ENCODE measurements around the gene CLRN1.

The CLRN1 gene

GRCh38 chr3:150926328-150926727 is 46.2 kb downstream of the CLRN1 start:
- H3K4me3 ChIP-seq (ENCODE audit: low read depth, low read length): no peak overlapping the region
- H3K36me3 ChIP-seq: no peaks in the 10 kb centered on the region
- H3K9me3 ChIP-seq (ENCODE audit: severe bottlenecking): no peaks in the 10 kb centered on the region
- H3K27ac ChIP-seq: no peak overlapping the region
- peaks cover 67% of the 10 kb centered on the region for H3K27me3 ChIP-seq (ENCODE audit: insufficient read depth, low read depth, severe bottlenecking)
- no peak for DNase-seq
- no peak for TF ChIP-seq CTCF (IDR thresholded peaks at IDR 0.05; ENCODE audit: low read depth, low read length)

- no peaks in the 10 kb centered on the region for H3K36me3 ChIP-seq
- DNase-seq: peak; percentile 53
- H3K9me3 ChIP-seq (ENCODE audit: severe bottlenecking): no peaks in the 10 kb centered on the region
- peak; percentile 74 for TF ChIP-seq CTCF (IDR thresholded peaks at IDR 0.05; ENCODE audit: low read depth, low read length)
- peaks cover 69% of the 10 kb centered on the region for H3K27me3 ChIP-seq (ENCODE audit: insufficient read depth, low read depth, severe bottlenecking)
- no peak overlapping the region for H3K27ac ChIP-seq
- no peak overlapping the region for H3K4me3 ChIP-seq (ENCODE audit: low read depth, low read length)
Observed at GRCh38 chr3:150925751-150926201, 46.8 kb downstream of the CLRN1 start.

GRCh38 chr3:150922611-150923010 is 49.9 kb downstream of the CLRN1 start:
- Histone ChIP-seq H3K27me3 (ENCODE audit: insufficient read depth, low read depth, severe bottlenecking) (peaks cover 84% of the 10 kb centered on the region), H3K27ac (no peak overlapping the region)
- DNase-seq: no peak

GRCh38 chr3:150921209-150921608 is 51.3 kb downstream of the CLRN1 start:
- TF ChIP-seq CTCF (IDR thresholded peaks at IDR 0.05; ENCODE audit: low read depth, low read length): no peak
- peaks cover 81% of the 10 kb centered on the region for H3K27me3 ChIP-seq (ENCODE audit: insufficient read depth, low read depth, severe bottlenecking)
- no peak for DNase-seq
- no peak overlapping the region for H3K4me3 ChIP-seq (ENCODE audit: low read depth, low read length)
- no peaks in the 10 kb centered on the region for H3K36me3 ChIP-seq
- H3K9me3 ChIP-seq (ENCODE audit: severe bottlenecking): no peaks in the 10 kb centered on the region
- H3K27ac ChIP-seq: no peak overlapping the region

More at GRCh38 chr3:150922611-150923010, 49.9 kb downstream of the CLRN1 start:
- Histone ChIP-seq H3K36me3 (no peaks in the 10 kb centered on the region), H3K9me3 (ENCODE audit: severe bottlenecking) (no peaks in the 10 kb centered on the region), H3K4me3 (ENCODE audit: low read depth, low read length) (no peak overlapping the region)
- TF ChIP-seq CTCF (IDR thresholded peaks at IDR 0.05; ENCODE audit: low read depth, low read length): no peak

- no peak for TF ChIP-seq CTCF (IDR thresholded peaks at IDR 0.05; ENCODE audit: low read depth, low read length)
- Histone ChIP-seq H3K9me3 (ENCODE audit: severe bottlenecking) (no peaks in the 10 kb centered on the region), H3K4me3 (ENCODE audit: low read depth, low read length) (no peak overlapping the region), H3K27ac (no peak overlapping the region), H3K27me3 (ENCODE audit: insufficient read depth, low read depth, severe bottlenecking) (peaks cover 74% of the 10 kb centered on the region), H3K36me3 (no peaks in the 10 kb centered on the region)
- DNase-seq: no peak
Observed at GRCh38 chr3:150920236-150920635, 52.3 kb downstream of the CLRN1 start.

- no peak overlapping the region for H3K27ac ChIP-seq
- no peak overlapping the region for H3K4me3 ChIP-seq (ENCODE audit: low read depth, low read length)
- TF ChIP-seq CTCF (IDR thresholded peaks at IDR 0.05; ENCODE audit: low read depth, low read length): no peak
- H3K9me3 ChIP-seq (ENCODE audit: severe bottlenecking): no peaks in the 10 kb centered on the region
- H3K36me3 ChIP-seq: no peaks in the 10 kb centered on the region
- DNase-seq: no peak
- peaks cover 69% of the 10 kb centered on the region for H3K27me3 ChIP-seq (ENCODE audit: insufficient read depth, low read depth, severe bottlenecking)
Observed at GRCh38 chr3:150917951-150918350, 54.6 kb downstream of the CLRN1 start.
